HUES48 (cell line): ENCODE data around the gene RCOR1.

ENCODE experiments used
- H3K27ac ChIP-seq: one replicate; pipeline ENCODE4 v1.7.0; 2013; ENCODE audit warnings: low read depth, low read length, inconsistent platforms
- H3K27me3 ChIP-seq: 2 replicates; pipeline ENCODE4 v1.6.1; 2013; ENCODE audit warnings: mild to moderate bottlenecking, low read length; ENCODE audit not compliant: control insufficient read depth, insufficient read depth
- H3K36me3 ChIP-seq: 2 replicates; pipeline ENCODE4 v1.6.1; 2013; ENCODE audit warnings: low read length; ENCODE audit not compliant: control insufficient read depth, insufficient read depth
- H3K4me1 ChIP-seq: 2 replicates; pipeline ENCODE4 v1.6.1; 2013; ENCODE audit warnings: mild to moderate bottlenecking, low read length; ENCODE audit not compliant: control insufficient read depth, insufficient read depth
- H3K4me3 ChIP-seq: 2 replicates; pipeline ENCODE4 v1.5.1; 2013; ENCODE audit warnings: mild to moderate bottlenecking, low read depth, low read length
- H3K9ac ChIP-seq: 2 replicates; pipeline ENCODE4 v1.6.1; 2013; ENCODE audit warnings: mild to moderate bottlenecking, low read depth, low read length, moderate library complexity
- H3K9me3 ChIP-seq: 2 replicates; pipeline ENCODE4 v1.6.1; 2013; ENCODE audit warnings: low read length; ENCODE audit not compliant: control insufficient read depth, insufficient read depth

RCOR1 gene

GRCh38 chr14:102686196-102686801 is 93.8 kb downstream of the RCOR1 start:
- no peak overlapping the region for H3K27ac ChIP-seq

GRCh38 chr14:102688290-102688689 is 95.8 kb downstream of the RCOR1 start:
- Histone ChIP-seq H3K9ac (no peak overlapping the region), H3K36me3 (no peaks in the 10 kb centered on the region; the same call in 1 of the 2 replicates), H3K27me3 (no peaks in the 10 kb centered on the region), H3K4me3 (no peak overlapping the region), H3K9me3 (no peaks in the 10 kb centered on the region), H3K27ac (no peak overlapping the region), H3K4me1 (peaks cover 14% of the 10 kb centered on the region)

More at GRCh38 chr14:102686196-102686801, 93.8 kb downstream of the RCOR1 start:
- H3K9me3 ChIP-seq: no peaks in the 10 kb centered on the region
- no peak overlapping the region for H3K4me3 ChIP-seq
- peaks cover 13% of the 10 kb centered on the region for H3K4me1 ChIP-seq
- H3K9ac ChIP-seq: no peak overlapping the region
- H3K27me3 ChIP-seq: no peaks in the 10 kb centered on the region
- H3K36me3 ChIP-seq: peaks cover 5% of the 10 kb centered on the region; the same call in 1 of the 2 replicates

- Histone ChIP-seq H3K27ac (no peak overlapping the region), H3K4me1 (peaks cover 15% of the 10 kb centered on the region)
These were observed 98.2 kb downstream of the RCOR1 start for GRCh38 chr14:102690509-102691286.

DNA sequence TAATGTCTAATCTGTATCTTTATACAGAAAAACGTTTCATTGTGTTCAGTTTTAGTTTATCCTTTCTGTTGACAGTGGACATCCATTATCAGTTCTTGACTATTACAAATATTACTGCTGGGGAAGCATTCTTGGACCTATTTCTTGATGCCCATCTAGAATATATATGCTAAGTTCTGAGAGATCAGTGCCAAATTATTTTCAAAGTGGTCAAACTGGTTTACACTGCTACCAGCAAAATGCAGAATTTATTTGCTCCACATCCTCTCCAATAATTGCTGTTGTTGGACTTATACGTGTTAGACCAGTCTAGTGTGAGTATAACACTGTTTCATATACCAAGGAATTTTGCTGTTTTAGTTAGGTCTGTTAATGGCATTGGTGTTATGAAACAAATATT is 99.3 kb downstream of the RCOR1 start:
- peaks cover 15% of the 10 kb centered on the region for H3K4me1 ChIP-seq
- no peak overlapping the region for H3K9ac ChIP-seq
- no peak overlapping the region for H3K27ac ChIP-seq
- no peaks in the 10 kb centered on the region for H3K9me3 ChIP-seq
- no peak overlapping the region for H3K4me3 ChIP-seq
- H3K36me3 ChIP-seq: no peaks in the 10 kb centered on the region
- no peaks in the 10 kb centered on the region for H3K27me3 ChIP-seq

More at GRCh38 chr14:102690509-102691286, 98.2 kb downstream of the RCOR1 start:
- H3K4me3 ChIP-seq: no peak overlapping the region
- no peaks in the 10 kb centered on the region; the same call in 1 of the 2 replicates for H3K36me3 ChIP-seq
- H3K9me3 ChIP-seq: no peaks in the 10 kb centered on the region
- H3K9ac ChIP-seq: no peak overlapping the region
- H3K27me3 ChIP-seq: no peaks in the 10 kb centered on the region

- H3K4me3 ChIP-seq: no peak overlapping the region
- no peaks in the 10 kb centered on the region for H3K36me3 ChIP-seq
- H3K9ac ChIP-seq: no peak overlapping the region
- peaks cover 18% of the 10 kb centered on the region for H3K4me1 ChIP-seq
- H3K27me3 ChIP-seq: no peaks in the 10 kb centered on the region
- H3K9me3 ChIP-seq: no peaks in the 10 kb centered on the region
- H3K27ac ChIP-seq: no peak overlapping the region
These were observed 99.9 kb downstream of the RCOR1 start for GRCh38 chr14:102692334-102692733.

DNA sequence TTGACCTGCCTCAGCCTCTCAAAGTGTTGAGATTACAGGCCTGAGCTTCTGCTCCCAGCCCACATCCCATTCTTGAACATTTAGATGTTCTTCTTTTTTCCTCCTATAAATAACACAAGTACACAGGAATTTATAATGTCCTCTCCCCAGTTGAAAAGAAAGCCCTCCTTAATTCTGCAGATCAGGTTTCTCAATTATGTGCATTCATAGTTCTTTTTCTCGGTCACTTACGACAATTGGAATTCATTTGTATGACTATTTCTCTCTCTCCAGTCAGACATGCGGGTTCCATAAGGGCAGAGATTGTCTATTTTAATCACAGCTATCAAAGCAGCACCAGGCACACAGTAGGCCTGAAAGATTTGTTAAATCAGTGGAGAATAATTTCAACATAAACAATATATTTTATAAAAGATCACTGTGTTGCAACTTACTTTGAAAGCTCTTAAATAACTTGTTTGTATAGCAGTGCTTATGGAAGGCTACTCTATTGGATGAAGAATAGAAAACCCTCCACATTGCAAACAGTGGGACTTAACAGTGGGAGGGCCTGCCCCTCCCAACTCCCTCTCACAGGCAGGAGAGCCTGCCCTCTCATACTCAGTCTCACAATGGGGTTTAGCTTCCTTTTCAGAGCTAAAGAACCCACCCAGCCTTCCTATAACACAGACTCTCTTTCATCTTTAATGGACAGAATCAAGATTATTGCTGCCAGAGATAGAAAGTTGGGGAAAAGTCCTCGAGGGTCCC is 100.7 kb downstream of the RCOR1 start:
- H3K9ac ChIP-seq: no peak overlapping the region
- peaks cover 18% of the 10 kb centered on the region for H3K4me1 ChIP-seq
- H3K9me3 ChIP-seq: no peaks in the 10 kb centered on the region
- no peak overlapping the region for H3K4me3 ChIP-seq
- H3K36me3 ChIP-seq: no peaks in the 10 kb centered on the region
- no peak overlapping the region for H3K27ac ChIP-seq
- no peaks in the 10 kb centered on the region for H3K27me3 ChIP-seq

- Histone ChIP-seq H3K27me3 (no peaks in the 10 kb centered on the region), H3K36me3 (no peaks in the 10 kb centered on the region), H3K27ac (no peak overlapping the region), H3K9ac (no peak overlapping the region), H3K9me3 (no peaks in the 10 kb centered on the region), H3K4me3 (no peak overlapping the region), H3K4me1 (peaks cover 18% of the 10 kb centered on the region)
These were observed 102.2 kb downstream of the RCOR1 start for GRCh38 chr14:102694530-102695166.

- H3K9me3 ChIP-seq: no peaks in the 10 kb centered on the region
- no peak overlapping the region for H3K9ac ChIP-seq
- H3K4me3 ChIP-seq: no peak overlapping the region
- no peaks in the 10 kb centered on the region for H3K36me3 ChIP-seq
- peaks cover 18% of the 10 kb centered on the region for H3K4me1 ChIP-seq
- no peaks in the 10 kb centered on the region for H3K27me3 ChIP-seq
- H3K27ac ChIP-seq: no peak overlapping the region
These were observed 102.7 kb downstream of the RCOR1 start for GRCh38 chr14:102695167-102695555.

- Histone ChIP-seq H3K9ac (no peak overlapping the region), H3K36me3 (peaks cover 4% of the 10 kb centered on the region; the same call in 1 of the 2 replicates), H3K27ac (no peak overlapping the region), H3K4me1 (peaks cover 18% of the 10 kb centered on the region), H3K27me3 (no peaks in the 10 kb centered on the region), H3K4me3 (no peak overlapping the region), H3K9me3 (no peaks in the 10 kb centered on the region; the same call in 1 of the 2 replicates)
These were observed 103.9 kb downstream of the RCOR1 start for GRCh38 chr14:102696332-102696731.

DNA sequence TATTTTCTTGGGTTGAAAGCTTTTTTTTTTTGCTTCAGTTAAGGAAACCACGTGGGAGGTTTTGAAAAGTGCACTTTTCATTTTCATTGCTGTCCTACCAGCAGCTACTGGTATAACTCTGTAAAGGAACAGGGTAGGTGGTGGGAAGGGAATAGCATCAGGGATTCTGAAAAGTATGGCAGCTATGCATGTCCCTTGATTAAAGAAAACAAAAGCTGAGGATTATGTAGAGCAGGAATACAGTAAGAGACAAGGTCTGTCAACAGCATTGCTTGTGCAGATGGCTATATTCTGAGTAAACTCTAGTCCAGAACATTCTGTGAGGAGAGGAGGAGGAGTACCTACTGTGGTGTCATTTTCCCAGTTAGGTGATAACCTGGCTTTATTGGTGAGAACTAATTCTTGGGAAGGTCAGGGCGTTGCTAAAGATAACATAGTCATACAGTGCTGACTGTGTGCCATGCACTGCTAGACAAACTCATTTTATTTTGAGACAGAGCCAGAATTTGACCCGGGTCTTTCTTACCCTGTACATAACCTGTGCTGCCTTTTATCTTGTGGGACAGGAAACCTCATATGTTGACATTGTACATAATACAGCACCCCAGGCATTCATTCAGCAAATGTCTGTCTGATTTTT is 104.5 kb downstream of the RCOR1 start:
- Histone ChIP-seq H3K9me3 (no peaks in the 10 kb centered on the region; the same call in 1 of the 2 replicates), H3K4me1 (peaks cover 18% of the 10 kb centered on the region), H3K4me3 (no peak overlapping the region), H3K9ac (no peak overlapping the region), H3K36me3 (peaks cover 7% of the 10 kb centered on the region; the same call in 1 of the 2 replicates), H3K27ac (no peak overlapping the region), H3K27me3 (no peaks in the 10 kb centered on the region)
